ENCODE measurements around the gene MMP24OS.
"Not testable (repeated sequence)": the region's sequence is repeated elsewhere in the genome, so short reads cannot be mapped to it uniquely, and the experiment has no call there.

The MMP24OS gene

GRCh38 chr20:35273449-35274171 lies 4.3 kb downstream of the MMP24OS start:
- DNase-seq: no peak

- DNase-seq: no peak
Measured at GRCh38 chr20:35271904-35272303, 6.0 kb downstream of the MMP24OS start.

GRCh38 chr20:35271073-35271882 lies 6.6 kb downstream of the MMP24OS start:
- no peak for DNase-seq

DNA sequence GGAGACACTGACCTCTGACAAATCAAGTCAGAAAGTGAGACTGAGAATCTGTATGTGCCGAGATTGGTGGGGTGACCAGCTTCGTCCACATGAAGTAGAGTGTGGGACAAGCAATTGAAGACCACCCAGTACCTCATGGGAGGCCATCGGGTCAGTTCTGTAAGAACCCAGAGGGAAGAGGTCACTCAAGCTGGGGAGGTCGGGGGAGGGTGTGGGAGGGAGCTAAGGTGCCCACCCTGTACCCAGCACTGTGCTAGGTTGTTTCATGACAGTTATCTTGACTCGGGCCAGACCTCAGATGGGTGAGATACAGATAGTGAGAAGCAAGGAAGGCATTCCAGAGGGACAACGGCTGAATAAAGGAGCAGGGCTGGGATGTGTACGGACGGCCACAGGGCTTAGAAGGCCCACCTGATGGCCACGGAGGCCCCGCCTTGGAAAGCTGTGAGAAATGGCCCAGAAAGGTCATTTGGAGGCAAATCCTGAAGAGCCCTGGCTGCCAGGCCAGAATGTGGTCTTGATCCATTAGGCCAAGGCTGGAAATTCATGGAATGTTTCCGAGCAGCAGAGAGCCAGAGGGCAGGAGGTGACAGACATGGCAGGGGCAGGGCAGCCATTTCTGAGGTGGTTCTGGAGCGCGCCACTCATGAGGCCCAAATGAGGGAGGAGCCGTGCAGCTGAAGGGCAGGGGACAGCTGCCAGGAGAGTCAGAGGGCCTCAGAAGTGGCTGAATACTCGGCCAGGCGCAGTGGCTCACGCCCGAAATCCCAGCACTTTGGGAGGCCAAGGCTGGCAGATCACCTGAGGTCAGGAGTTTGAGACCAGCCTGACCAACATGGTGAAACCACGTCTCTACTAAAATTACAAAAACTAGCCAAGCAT lies 7.7 kb downstream of the MMP24OS start:
- no peak for DNase-seq

DNA sequence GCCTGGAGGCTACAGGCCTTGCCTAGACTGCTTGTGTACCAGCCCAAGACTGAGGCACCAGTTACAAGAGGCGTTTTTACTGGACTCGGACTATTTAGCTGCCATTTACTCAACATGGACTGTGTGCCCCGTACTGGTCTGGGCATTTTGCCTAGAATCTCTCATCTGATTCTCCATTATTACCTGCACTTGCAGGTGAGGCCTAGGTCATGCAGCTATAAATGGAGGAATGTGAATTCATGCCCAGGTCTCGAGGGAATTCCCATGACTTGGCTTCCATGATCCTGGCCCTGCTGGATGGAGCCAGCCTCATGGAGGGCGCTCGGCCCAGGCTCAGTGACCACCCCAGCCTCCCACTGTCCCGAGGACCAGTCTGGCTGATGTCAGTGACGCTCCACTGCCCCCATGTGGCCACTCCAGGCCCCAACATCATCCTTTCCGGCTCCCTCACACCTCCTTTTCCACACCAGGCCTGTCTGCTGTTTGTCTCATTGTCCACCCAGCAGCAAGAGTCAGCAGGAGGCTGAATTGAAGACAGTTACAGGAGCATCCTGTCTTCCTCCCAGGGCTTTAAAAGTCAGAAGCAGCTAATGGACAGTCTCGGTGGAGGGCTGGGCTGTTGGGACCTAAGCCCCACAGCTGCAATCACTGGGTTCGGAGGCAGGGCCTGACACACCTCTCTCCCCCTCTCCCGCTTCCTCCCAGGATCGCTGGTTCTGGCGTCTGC lies 8.7 kb downstream of the MMP24OS start:
- no peak for DNase-seq

GRCh38 chr20:35267092-35267491 lies 10.8 kb downstream of the MMP24OS start:
- DNase-seq: no peak

DNA sequence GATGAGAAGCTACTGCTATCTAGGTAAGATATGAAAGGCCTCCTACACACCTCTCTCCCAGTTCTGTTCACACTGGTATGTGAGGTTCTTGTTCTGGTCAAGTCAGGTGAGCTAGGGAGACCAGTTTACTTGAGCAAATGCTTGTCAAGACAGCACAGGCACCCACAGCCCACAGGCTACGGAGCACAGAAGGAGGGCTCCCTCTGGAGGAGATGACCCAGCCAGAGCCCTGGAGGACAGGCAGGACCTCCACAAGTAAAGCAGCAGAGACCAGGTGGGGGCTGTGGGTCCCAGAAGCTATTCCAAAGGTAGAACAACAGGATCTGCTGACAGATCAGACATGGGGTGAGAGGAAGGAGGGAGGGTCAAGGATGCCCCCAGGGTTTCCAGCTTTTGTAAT lies 13.2 kb downstream of the MMP24OS start:
- DNase-seq: no peak

- DNase-seq: no peak
Measured at GRCh38 chr20:35263532-35264341, 14.2 kb downstream of the MMP24OS start.

- not testable (repeated sequence) for DNase-seq
Measured at GRCh38 chr20:35262731-35263531, 15.0 kb downstream of the MMP24OS start.

DNA sequence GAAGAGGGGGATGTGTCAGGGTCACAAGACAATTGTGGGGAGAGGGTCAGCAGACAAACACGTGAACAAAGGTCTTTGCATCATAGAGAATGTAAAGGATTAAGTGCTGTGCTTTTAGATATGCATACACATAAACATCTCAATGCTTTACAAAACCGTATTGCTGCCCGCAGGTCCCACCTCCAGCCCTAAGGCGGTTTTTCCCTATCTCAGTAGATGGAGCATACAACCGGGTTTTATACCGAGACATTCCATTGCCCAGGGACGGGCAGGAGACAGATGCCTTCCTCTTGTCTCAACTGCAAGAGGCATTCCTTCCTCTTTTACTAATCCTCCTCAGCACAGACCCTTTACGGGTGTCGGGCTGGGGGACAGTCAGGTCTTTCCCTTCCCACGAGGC lies 15.6 kb downstream of the MMP24OS start:
- DNase-seq: not testable (repeated sequence)

DNA sequence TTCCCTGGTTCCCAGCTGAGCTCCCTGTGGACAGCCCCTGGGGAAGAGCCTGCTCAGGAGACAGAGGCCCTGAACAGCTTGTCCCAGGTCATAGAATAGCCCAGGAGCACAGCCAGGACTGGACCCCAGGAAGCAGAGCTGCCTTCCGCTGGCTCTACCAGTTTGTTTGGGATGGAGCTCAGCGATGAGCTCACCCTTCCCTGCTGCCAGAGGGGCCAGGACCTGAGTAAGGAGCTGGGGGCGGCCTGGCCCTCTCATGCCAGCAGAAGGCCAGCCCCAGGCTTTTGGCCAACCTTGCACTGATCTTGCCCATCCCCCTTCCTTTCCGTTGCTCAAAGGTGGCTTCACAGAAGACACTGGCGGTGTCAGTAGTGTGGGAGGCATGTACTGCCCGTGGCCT lies 17.5 kb downstream of the MMP24OS start:
- DNase-seq: no peak

GRCh38 chr20:35257175-35257909 lies 20.6 kb downstream of the MMP24OS start:
- DNase-seq: no peak

- DNase-seq: no peak
Measured at GRCh38 chr20:35254448-35254999, 23.4 kb downstream of the MMP24OS start.

DNA sequence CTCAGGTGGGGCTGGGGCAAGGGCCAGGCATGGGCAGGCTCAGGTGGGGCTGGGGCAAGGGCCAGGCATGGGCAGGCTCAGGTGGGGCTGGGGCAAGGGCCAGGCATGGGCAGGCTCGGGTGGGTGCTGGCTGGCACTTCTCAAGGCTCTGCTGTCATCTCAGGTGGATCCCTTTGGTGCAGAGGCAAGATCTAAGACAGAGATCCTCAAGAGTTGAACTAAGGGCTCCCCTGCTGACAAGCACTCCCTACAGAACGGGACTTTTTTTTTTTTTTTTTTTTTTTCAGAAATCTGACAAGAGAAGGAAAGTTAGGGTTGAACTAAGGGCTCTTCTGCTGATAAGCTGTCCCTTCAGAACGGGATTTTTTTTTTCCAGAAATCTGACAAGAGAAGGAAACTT lies 24.9 kb downstream of the MMP24OS start:
- DNase-seq: no peak

DNA sequence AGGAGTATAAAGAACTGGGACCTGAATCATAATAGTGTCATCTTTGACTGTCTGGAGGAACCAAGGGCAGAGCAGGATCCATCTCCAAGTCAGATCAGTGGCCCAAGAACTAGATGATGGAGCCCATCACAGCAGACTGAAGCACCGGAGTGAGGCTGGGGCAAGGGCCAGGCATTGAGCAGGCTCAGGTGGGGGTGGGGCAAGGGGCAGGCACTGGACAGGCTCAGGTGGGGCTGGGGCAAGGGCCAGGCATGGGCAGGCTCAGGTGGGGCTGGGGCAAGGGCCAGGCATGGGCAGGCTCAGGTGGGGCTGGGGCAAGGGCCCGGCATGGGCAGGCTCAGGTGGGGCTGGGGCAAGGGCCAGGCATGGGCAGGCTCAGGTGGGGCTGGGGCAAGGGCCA lies 25.3 kb downstream of the MMP24OS start:
- DNase-seq: not testable (repeated sequence)

DNA sequence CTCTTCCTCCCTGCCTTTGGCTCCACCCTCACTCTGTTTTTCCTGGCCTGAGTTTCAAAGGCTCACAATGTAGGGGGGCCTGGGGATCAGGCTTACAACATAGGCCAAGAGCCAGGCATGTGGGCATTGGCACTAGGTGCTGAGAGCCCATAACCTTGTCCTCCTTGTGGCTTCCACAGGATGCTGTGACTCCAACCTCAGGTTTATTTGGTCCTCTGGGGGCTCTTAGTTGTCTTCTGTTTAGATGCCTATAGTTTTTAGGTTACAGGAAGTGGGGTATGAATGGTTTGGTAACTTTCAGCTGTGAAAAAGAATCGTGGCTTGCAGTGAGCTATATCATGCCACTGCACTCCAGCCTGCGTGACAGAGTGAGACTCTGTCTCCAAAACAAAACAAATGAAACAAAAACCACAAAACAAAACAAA lies 25.9 kb downstream of the MMP24OS start:
- DNase-seq: no peak

DNA sequence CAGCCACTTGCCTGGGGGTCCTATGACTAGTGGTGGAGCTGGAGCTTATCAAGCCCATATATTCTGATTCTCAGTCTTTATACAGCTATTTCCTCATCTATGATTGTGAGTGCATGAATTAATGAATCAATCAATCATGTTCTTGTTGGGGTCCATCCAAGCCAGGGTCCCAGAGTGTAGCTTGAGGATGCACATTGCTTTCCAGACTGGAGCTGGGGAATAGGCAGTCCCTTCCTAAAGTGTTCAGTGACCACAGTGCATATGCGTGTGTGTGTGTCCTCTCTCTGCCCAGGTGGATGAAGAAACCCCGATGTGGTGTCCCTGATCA lies 26.3 kb downstream of the MMP24OS start:
- DNase-seq: no peak

- DNase-seq: no peak
Measured at GRCh38 chr20:35248641-35249475, 29.1 kb downstream of the MMP24OS start.

DNA sequence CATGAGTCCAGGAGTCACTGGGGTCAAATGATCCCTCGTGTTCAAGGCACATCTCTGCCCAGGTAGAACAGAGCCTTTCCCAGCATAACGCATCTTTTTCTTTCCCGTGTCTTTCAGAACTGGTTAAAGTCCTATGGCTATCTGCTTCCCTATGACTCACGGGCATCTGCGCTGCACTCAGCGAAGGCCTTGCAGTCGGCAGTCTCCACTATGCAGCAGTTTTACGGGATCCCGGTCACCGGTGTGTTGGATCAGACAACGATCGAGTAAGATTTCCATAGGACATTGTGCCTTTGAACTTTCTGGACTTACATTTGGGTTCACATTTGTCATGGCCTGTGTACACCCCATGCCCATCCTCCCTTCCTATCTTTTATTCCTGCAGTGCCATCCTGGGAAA lies 31.2 kb downstream of the MMP24OS start:
- DNase-seq: no peak
